Effector memory CD4-positive, alpha-beta T cell (primary cell): ENCODE data around the gene QSER1.
"Not testable (repeated sequence)": the region's sequence is repeated elsewhere in the genome, so short reads cannot be mapped to it uniquely, and the experiment has no call there.

Experiments
- DNase-seq, 3 donors: peaks; one replicate each; pipeline ENCODE4 v3.0.0-alpha.2; 2020
- H3K27ac ChIP-seq: 2 replicates; pipeline ENCODE4 v1.7.0; 2013; ENCODE audit warnings: mild to moderate bottlenecking, low read length, moderate library complexity; ENCODE audit not compliant: insufficient read depth, poor library complexity, severe bottlenecking
- H3K27me3 ChIP-seq: replicated peaks from 2 replicates; pipeline ENCODE4 v1.7.0; 2013; ENCODE audit warnings: mild to moderate bottlenecking, low read length; ENCODE audit not compliant: insufficient read depth, control insufficient read depth, poor library complexity, severe bottlenecking
- H3K36me3 ChIP-seq: 2 replicates; pipeline ENCODE4 v1.7.0; 2013; ENCODE audit warnings: mild to moderate bottlenecking, low read length, moderate library complexity; ENCODE audit not compliant: control insufficient read depth, insufficient read depth
- H3K4me1 ChIP-seq: 2 replicates; pipeline ENCODE4 v1.7.0; 2013; ENCODE audit warnings: low read length, mild to moderate bottlenecking; ENCODE audit not compliant: control insufficient read depth, insufficient read depth, poor library complexity, severe bottlenecking
- H3K4me3 ChIP-seq: 2 replicates; pipeline ENCODE4 v1.7.0; 2013; ENCODE audit warnings: low read length, low read depth, mild to moderate bottlenecking; ENCODE audit not compliant: insufficient read depth, poor library complexity, severe bottlenecking
- H3K9me3 ChIP-seq: 2 replicates; pipeline ENCODE4 v1.7.0; 2013; ENCODE audit warnings: mild to moderate bottlenecking, low read length, moderate library complexity; ENCODE audit not compliant: control insufficient read depth

Gene QSER1

DNA sequence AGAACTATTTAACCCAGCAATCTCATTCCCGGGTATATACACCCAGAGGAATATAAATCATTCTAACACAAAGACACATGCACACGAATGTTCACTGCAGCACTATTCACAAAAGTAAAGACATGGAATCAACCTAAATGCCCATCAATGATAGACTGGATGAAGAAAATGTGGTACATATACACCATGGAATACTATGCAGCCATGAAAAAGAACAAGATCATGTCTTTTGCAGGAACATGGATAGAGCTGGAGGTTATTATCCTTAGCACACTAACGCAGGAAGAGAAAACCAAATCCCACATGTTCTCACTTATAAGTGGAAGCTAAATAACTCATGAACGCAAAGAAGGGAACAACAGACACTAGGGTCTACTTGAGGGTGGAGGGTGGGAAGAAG lies 23.9 kb upstream of the QSER1 start:
- not testable (repeated sequence) for H3K27me3 ChIP-seq, H3K36me3 ChIP-seq, H3K4me1 ChIP-seq, H3K27ac ChIP-seq, H3K4me3 ChIP-seq, DNase-seq, H3K9me3 ChIP-seq

DNA sequence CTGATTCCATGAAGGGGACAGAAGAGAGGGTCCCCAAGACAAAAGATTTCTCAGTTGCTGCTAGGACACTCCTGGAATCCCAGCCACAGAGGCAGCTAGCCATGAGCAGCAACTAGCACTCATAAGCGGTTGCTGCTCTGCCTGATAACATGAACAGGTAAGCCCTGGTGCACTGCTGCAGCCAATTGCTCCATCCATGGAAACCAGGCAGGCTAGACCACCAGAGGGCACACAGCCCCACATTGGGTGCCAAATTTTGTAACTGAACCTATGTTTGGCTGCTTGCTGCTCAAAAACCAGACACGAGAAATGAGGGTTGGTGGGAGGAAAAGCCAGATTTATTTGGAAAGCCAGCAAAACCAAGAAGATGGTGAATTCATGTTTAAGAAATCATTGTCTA lies 21.9 kb upstream of the QSER1 start:
- no peak overlapping the region for H3K27ac ChIP-seq
- no peaks in the 10 kb centered on the region for H3K27me3 ChIP-seq
- no peaks in the 10 kb centered on the region for H3K36me3 ChIP-seq
- no peaks in the 10 kb centered on the region for H3K9me3 ChIP-seq
- H3K4me3 ChIP-seq: no peak overlapping the region
- no peak for DNase-seq
- no peaks in the 10 kb centered on the region for H3K4me1 ChIP-seq

DNA sequence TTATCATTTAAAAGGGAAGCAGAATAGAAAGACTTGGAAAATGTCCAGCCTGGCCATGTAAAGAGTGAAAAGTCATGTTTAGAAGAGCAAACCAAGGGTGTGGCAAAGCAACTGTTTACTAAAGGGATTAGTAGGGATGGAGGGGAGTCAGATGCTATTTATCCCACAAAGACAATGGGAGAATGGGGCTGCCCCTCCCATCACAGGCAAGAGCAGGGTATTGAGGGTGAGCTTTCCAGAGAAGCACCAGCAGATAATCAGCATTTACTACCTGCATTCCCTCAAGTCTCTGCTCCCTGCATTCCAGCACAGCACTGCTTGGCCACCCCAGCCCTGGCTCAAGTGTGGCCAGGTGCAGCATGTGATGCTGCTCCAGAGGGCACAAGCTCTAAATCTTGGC lies 18.5 kb upstream of the QSER1 start:
- Histone ChIP-seq H3K4me1 (no peaks in the 10 kb centered on the region), H3K36me3 (no peaks in the 10 kb centered on the region), H3K9me3 (no peaks in the 10 kb centered on the region), H3K4me3 (no peak overlapping the region), H3K27ac (no peak overlapping the region), H3K27me3 (no peaks in the 10 kb centered on the region)
- no peak for DNase-seq

DNA sequence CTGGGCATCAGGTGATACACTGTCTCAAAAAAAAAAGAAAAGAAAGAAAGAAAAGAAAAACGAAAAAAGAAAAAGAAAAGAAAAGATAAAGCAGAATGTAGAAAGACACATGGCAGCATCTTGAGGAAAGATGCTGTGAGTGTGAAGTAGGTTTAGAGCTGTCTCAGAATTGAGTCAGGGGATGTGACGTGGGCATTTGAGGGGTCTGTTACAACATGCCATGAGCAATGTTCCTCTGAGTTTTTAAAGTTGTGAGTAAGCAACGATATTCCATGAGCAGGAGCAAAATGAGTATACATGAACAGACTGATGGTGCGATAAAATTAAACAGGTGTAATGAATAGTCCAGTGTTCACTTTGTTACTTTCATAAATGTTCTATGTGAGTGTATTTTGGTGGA lies 11.3 kb upstream of the QSER1 start:
- Histone ChIP-seq H3K4me3 (no peak overlapping the region), H3K4me1 (no peaks in the 10 kb centered on the region), H3K27me3 (no peaks in the 10 kb centered on the region), H3K9me3 (no peaks in the 10 kb centered on the region), H3K36me3 (no peaks in the 10 kb centered on the region), H3K27ac (no peak overlapping the region)
- DNase-seq: no peak

DNA sequence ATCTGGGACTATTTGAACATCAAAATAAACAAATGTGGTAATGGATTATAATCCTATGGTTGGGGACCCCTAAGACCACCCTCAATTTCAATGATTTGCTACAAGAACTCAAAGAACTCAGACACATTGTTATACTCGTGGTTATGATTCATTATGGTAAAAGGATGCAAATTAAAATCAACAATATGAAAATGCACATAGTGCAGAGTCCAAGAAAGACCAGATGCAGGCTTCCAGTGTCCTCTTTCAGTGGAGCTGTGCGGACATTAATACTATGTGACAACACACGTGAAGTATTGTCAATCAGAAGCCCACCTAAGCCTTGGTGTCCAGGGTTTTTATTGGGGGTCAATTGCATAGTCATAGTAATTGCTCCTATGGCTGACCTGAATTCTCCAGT lies 9.2 kb upstream of the QSER1 start:
- Histone ChIP-seq H3K4me3 (no peak overlapping the region), H3K36me3 (no peaks in the 10 kb centered on the region), H3K4me1 (no peaks in the 10 kb centered on the region), H3K27ac (no peak overlapping the region), H3K9me3 (no peaks in the 10 kb centered on the region), H3K27me3 (no peaks in the 10 kb centered on the region)
- no peak for DNase-seq

DNA sequence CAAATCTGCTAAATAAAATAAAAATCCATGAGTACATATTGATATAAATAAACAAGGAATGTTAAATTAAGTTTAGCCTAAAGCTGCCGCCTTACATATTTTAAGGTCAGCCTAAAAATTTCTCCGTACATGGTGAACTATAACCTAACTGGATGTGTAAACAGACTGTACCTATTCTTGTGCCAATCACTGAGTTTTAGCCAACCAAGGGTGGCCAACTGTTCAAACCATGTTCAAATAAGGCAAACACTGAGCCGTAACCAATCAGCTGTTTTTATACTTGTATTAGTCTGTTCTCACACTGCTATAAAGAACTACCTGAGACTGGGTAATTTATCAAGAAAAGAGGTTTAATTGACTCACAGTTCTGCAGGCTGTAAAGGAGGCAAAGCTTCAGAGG lies 8.6 kb upstream of the QSER1 start:
- no peaks in the 10 kb centered on the region for H3K9me3 ChIP-seq
- H3K27ac ChIP-seq: no peak overlapping the region
- no peaks in the 10 kb centered on the region for H3K27me3 ChIP-seq
- H3K4me3 ChIP-seq: no peak overlapping the region
- no peak for DNase-seq
- no peaks in the 10 kb centered on the region for H3K36me3 ChIP-seq
- no peaks in the 10 kb centered on the region for H3K4me1 ChIP-seq

DNA sequence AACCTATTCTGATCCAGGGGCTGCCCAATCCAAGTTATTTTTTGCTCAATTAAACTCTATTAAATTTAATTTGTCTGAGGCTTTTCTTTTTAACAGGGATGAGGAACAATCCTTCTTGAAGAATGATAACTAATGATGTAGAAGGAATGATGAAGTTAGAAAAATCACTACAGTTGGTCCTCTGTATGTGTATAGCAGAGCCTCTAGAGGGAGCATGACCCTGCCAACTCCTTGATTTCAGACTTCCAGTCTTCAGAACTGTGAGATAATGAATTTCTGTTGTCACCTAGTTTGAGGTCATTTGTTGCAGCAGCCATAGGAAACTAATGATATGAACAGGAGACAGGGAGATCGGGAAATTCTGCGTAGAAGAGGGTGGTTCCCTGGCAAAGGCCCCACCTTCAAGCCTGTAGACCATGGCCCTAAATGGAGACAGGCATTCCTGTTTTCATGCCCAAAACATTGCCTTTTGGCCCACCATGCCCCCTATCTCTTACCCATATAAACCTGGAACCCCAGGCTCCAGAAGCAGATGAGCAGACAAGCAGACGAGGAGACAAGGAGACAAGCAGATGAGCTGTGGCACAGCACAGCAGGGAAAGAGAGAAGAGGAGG lies 7.7 kb upstream of the QSER1 start:
- H3K4me1 ChIP-seq: no peaks in the 10 kb centered on the region
- H3K9me3 ChIP-seq: no peaks in the 10 kb centered on the region
- no peaks in the 10 kb centered on the region for H3K36me3 ChIP-seq
- H3K27ac ChIP-seq: no peak overlapping the region
- H3K4me3 ChIP-seq: no peak overlapping the region
- DNase-seq: no peak
- no peaks in the 10 kb centered on the region for H3K27me3 ChIP-seq

DNA sequence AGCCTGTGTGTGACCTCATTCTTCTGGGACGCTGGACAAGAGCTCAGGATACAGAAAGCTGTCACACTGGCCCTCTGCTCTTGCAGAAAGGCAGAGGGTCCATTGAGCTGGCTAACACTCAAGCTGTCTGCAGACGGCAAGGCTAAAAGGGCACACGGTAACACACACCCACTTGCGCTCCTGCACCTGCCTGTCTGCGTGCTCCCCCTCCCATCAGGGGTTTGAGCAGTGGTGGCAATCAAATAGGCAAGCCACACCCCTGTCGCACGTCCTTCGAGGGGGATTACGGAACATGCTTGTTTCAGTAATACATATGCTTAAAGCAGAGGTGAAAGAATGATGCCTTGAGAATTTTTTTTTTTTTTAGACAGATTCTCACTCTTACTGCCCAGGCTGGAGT lies 7.1 kb upstream of the QSER1 start:
- Histone ChIP-seq H3K9me3 (no peaks in the 10 kb centered on the region), H3K4me1 (no peaks in the 10 kb centered on the region), H3K27ac (no peak overlapping the region), H3K36me3 (no peaks in the 10 kb centered on the region), H3K4me3 (no peak overlapping the region), H3K27me3 (no peaks in the 10 kb centered on the region)
- DNase-seq: no peak

DNA sequence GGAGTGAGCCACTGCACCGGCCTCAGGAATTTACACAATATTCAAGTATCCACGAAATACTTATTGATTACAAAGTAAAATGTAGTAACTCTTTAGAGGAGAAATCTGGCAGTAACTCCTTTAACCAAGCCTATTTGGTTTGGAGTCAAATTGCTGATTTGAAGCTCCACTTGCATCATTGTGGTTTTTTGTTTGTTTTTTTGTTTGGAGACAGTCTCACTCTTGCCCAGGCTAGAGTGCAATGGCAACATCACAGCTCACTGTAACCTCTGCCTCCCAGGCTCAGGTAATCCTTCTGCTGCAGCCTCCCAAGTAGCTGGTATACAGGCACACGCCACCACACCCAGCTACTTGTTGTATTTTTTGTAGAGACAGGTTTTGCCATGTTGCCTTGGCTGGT lies 6.4 kb upstream of the QSER1 start:
- H3K4me3 ChIP-seq: no peak overlapping the region
- DNase-seq: no peak
- H3K4me1 ChIP-seq: no peaks in the 10 kb centered on the region
- H3K9me3 ChIP-seq: no peaks in the 10 kb centered on the region
- no peak overlapping the region for H3K27ac ChIP-seq
- H3K27me3 ChIP-seq: no peaks in the 10 kb centered on the region
- no peaks in the 10 kb centered on the region for H3K36me3 ChIP-seq

DNA sequence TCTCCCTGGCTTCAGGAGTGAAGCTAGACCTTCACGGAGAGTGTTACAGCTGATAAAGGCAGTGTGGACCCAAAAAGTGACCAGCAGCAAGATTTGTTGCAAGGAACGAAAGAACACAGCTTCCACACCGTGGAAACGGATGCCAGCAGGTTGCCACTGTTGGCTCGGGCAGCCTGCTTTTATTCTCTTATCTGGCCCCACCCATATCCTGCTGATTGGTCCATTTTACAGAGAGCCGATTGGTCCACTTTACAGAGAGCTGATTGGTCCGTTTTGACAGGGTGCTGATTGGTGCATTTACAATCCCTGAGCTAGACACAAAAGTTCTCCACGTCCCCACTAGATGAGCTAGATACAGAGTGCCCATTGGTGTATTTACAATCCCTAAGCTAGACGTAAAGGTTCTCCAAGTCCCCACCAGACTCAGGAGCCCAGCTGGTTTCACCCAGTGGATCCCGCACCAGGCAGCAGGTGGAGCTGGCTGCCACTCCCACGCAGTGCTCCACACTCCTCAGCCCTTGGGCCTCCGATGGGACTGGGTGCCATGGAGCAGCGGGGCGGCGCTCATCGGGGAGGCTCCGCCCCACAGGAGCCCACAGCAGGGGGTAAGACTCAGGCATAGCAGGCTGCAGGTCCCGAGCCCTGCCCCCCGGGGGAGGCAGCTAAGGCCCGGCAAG lies 4.8 kb upstream of the QSER1 start:
- H3K36me3 ChIP-seq, H3K27ac ChIP-seq, DNase-seq, H3K9me3 ChIP-seq, H3K27me3 ChIP-seq, H3K4me1 ChIP-seq, H3K4me3 ChIP-seq: not testable (repeated sequence)
